Measurements from ENCODE around the gene NRXN3.

NRXN3 gene

GRCh38 chr14:79421811-79422210 lies 1251.6 kb downstream of the NRXN3 start:
- H3K4me3 ChIP-seq (ENCODE audit: low read depth, low read length) = no peak overlapping the region
- TF ChIP-seq CTCF (IDR thresholded peaks at IDR 0.05; ENCODE audit: borderline replicate concordance, insufficient read depth, low read depth, low read length) = no peak

- no peak overlapping the region for H3K4me3 ChIP-seq (ENCODE audit: low read depth, low read length)
- TF ChIP-seq CTCF (IDR thresholded peaks at IDR 0.05; ENCODE audit: borderline replicate concordance, insufficient read depth, low read depth, low read length) = no peak
Observed at GRCh38 chr14:79424462-79424861, 1254.3 kb downstream of the NRXN3 start.

- no peak for TF ChIP-seq CTCF (IDR thresholded peaks at IDR 0.05; ENCODE audit: borderline replicate concordance, insufficient read depth, low read depth, low read length)
- H3K4me3 ChIP-seq (ENCODE audit: low read depth, low read length) = no peak overlapping the region
Observed at GRCh38 chr14:79426103-79426755, 1256.1 kb downstream of the NRXN3 start.

GRCh38 chr14:79432640-79433039 lies 1262.5 kb downstream of the NRXN3 start:
- H3K4me3 ChIP-seq (ENCODE audit: low read depth, low read length) = no peak overlapping the region
- TF ChIP-seq CTCF (IDR thresholded peaks at IDR 0.05; ENCODE audit: borderline replicate concordance, insufficient read depth, low read depth, low read length) = no peak

GRCh38 chr14:79436335-79436734 lies 1266.2 kb downstream of the NRXN3 start:
- TF ChIP-seq CTCF (IDR thresholded peaks at IDR 0.05; ENCODE audit: borderline replicate concordance, insufficient read depth, low read depth, low read length) = no peak
- H3K4me3 ChIP-seq (ENCODE audit: low read depth, low read length) = no peak overlapping the region

GRCh38 chr14:79437951-79438350 lies 1267.8 kb downstream of the NRXN3 start:
- no peak overlapping the region for H3K4me3 ChIP-seq (ENCODE audit: low read depth, low read length)
- TF ChIP-seq CTCF (IDR thresholded peaks at IDR 0.05; ENCODE audit: borderline replicate concordance, insufficient read depth, low read depth, low read length) = no peak

- H3K4me3 ChIP-seq (ENCODE audit: low read depth, low read length) = no peak overlapping the region
- no peak for TF ChIP-seq CTCF (IDR thresholded peaks at IDR 0.05; ENCODE audit: borderline replicate concordance, insufficient read depth, low read depth, low read length)
Observed at GRCh38 chr14:79438696-79439342, 1268.6 kb downstream of the NRXN3 start.
